ENCODE data around the gene MEIOB.
"Not testable (repeated sequence)": the region's sequence is repeated elsewhere in the genome, so short reads cannot be mapped to it uniquely, and the experiment has no call there.

The MEIOB gene

GRCh38 chr16:1877804-1878203 is 5.8 kb upstream of the MEIOB start:
- no peak for DNase-seq (ENCODE audit: low read depth in 2 of 2, low spot score in 1 of 2)

DNA sequence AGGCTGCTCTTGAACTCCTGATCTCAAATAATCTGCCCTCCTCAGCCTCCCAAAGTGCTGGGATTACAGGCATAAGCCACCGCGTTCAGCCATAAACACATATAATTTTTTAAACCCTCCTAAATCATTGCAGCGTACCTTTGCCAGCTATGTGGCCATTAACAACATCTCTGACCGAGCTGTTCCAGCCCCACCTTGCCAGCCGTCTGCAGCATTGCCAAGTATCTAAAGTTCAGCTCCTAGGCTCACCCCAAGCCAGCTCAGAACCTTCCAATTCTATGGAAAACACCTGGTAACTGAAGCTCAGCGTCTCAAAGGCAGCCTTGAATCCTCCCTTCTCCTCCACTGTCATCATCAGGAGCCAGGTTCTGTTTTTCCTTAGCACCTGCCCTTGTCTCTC is 5.1 kb upstream of the MEIOB start:
- DNase-seq (ENCODE audit: low read depth in 2 of 2, low spot score in 1 of 2): no peak

- no peak for DNase-seq (ENCODE audit: low read depth in 2 of 2, low spot score in 1 of 2)
Observed at GRCh38 chr16:1876468-1876867, 4.5 kb upstream of the MEIOB start.

- not testable (repeated sequence) for DNase-seq (ENCODE audit: low read depth in 2 of 2, low spot score in 1 of 2)
Observed at GRCh38 chr16:1876066-1876465, 4.1 kb upstream of the MEIOB start.

DNA sequence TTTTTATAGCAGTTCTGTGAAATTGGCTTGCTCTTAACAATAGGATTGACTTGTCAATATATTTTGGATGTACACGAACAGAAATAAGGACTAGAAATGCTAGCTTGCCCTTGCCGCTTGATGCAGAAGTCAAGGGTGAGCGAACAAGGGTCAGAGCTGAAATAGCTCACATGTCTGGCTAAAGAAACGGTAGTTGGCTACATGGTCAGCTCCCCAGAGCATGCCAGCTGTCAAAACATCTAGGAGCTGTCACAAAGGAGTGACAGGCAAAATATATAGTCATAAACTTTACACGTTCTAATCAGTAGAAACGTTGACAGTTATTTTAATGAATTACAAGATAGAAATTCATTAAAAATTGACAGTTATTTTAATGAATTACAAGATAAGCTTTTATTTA is 2.9 kb upstream of the MEIOB start:
- DNase-seq (ENCODE audit: low read depth in 2 of 2, low spot score in 1 of 2): no peak

DNA sequence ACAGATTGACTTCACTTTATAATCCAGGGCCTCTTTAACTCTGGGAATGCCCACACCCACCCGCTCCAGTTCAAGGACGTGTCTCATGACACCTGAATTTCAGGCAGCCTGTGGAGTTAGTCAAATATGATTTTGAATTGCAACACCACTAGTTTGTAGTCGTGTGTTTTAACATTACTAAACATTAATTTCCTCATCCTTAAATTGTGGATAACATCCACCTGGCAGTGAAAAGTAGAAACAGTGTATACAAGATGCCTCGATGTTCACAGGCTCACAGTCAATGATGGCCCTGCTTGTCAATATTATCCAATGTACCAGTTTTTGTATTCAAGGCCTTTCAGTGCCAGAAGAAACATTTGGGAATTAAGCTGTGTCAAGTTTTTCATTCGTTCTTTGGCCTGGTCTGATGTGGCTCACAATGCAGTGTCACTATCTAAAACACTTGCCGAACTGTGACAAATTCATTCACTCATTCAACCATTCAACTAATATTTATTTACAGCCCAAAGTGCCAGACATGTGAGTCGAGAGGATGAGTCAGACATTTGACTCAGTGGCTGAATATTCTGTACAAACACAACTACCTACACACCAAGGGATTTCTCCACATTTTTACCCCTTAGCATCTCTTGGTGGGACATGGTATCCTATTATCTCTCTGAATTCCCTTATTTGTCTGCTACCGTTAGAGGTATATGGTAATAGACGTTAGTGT is 1.4 kb downstream of the MEIOB start:
- no peak for DNase-seq (ENCODE audit: low read depth in 2 of 2, low spot score in 1 of 2)

DNA sequence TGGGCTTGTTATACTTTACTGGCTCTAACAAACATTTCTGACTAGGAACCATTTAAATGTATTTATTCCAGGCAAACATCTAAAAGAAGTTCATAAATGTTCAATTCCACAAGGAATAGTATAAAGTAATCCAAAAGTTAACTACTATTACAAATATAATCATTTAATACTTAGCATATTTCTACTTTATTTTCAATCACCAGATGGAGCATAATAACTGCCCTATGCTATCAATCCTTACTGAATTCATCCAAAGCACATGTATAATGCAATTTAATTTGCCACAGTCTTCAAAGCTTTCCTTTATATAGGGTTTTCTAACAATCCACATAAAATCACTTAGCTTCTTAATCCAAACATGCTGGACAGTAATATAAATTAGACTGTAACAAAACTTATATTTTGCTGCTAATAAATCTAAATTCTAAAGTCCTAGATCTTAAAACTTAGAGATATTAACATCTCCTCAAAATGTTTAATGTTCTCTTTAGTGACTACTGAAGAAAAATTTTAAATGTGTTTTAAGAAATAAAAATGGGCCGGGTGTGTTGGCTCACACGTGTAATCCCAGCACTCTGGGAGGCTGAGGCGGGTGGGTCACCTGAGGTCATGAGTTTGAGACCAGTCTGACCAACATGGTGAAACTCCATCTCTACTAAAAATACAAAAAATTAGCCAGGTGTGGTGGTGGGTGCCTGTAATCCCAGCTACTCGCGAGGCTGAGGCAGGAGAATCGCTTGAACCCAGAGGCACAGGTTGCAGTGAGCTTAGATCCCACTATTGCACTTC is 5.9 kb downstream of the MEIOB start:
- no peak for DNase-seq (ENCODE audit: low read depth in 2 of 2, low spot score in 1 of 2)

DNA sequence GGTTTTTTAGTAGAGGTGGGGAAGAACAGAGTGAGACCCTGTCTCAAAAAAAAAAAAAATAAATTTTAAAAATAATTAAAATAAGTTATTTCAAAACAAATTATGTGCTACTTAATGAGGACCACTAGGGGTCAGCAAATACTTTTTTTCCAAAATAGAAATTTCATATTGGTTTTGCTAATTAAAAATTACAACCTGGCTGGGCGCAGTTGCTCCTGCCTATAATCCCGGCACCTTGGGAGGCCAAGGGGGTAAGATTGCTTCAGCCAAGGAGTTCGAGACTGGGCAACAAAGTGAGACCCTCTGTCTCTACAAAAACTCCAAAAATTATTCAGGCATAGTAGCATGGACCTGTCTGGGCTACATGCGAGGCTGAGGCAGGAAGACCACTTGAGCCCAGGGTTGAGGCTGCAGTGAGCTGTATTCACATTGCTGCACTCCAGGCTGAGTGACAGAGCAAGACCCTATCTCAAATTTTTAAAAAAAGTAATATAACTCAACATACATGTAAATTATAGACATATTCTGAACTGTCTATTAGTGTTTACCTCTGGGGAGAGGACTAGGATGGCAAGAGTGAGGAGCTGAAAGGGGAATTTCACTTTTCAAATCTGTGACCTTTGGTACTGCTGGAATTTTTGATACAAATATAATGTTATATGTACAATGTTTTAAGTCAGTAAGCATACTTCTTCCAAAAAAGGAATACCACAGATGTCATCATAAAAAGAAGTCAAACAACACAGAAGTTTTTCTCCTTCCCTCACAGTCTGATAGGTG is 8.1 kb downstream of the MEIOB start:
- no peak for DNase-seq (ENCODE audit: low read depth in 2 of 2, low spot score in 1 of 2)

DNA sequence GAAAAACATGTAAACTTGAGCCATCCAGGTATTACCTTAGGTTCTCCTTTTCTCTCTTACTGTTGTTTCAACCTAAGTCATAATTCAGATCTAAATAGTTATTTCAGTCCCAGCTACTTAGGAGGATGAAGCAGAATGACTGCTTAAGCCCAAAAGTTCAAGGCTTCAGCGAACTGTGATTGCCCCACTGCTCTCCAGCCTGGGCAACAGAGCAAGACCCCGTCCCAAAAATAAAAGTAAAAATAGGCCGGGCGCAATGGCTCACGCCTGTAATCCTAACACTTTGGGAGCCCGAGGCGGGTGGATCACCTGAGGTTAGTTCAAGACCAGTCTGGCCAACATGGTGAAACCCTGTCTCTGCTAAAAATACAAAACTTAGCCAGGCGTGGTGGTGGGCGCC is 9.6 kb downstream of the MEIOB start:
- no peak for DNase-seq (ENCODE audit: low read depth in 2 of 2, low spot score in 1 of 2)

DNA sequence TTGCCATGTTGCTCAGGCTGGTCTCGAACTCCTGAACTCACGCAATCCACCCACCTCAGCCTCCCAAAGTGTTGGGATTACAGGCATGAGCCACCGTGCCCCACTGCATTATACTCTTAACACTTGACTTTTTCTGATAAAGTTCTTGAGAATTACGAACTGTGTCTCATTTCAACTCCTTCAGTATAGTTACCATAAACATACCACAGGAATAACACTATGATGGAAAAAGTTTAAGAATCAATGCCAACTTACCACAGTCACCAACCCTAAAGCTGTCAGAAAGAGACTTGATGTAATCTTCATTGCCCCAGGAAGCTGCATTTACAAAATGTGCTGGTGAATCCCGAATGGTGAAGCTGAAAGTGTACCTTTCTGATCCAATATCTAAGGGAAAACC is 10.2 kb downstream of the MEIOB start:
- DNase-seq (ENCODE audit: low read depth in 2 of 2, low spot score in 1 of 2): no peak

GRCh38 chr16:1859650-1860049 is 12.3 kb downstream of the MEIOB start:
- no peak for DNase-seq (ENCODE audit: low read depth in 2 of 2, low spot score in 1 of 2)

DNA sequence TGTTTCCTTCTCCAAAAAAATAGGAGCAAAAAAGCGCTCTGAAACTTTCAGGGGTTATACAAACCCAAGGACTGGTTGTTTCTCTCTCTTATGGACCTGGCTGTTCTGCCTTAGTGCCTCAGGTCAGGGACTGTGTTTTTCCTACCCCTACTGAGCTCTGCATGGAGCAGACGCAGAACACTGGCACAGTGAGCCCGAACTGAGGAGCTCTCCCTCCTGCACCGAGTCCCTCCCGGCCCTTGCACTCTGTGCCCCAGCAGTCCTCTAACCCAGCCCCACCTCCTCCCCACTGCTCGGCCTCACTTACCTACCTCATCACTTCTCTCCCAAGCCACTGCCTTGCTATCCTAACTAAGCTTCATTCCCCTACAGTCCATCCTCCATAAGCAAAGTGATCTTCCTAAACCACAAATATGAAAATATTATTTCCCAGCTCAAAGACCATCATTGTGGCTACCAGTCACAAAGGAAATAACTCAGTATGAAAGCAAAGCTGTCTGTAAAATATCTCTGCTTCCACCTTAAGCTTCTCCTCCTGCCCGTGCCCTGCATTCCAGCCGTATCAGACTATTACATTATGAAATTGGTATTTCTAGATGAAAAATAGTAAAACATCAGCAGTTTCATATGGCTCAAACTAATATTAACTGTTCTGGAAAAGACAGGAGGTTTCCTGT is 13.6 kb downstream of the MEIOB start:
- no peak for DNase-seq (ENCODE audit: low read depth in 2 of 2, low spot score in 1 of 2)

DNA sequence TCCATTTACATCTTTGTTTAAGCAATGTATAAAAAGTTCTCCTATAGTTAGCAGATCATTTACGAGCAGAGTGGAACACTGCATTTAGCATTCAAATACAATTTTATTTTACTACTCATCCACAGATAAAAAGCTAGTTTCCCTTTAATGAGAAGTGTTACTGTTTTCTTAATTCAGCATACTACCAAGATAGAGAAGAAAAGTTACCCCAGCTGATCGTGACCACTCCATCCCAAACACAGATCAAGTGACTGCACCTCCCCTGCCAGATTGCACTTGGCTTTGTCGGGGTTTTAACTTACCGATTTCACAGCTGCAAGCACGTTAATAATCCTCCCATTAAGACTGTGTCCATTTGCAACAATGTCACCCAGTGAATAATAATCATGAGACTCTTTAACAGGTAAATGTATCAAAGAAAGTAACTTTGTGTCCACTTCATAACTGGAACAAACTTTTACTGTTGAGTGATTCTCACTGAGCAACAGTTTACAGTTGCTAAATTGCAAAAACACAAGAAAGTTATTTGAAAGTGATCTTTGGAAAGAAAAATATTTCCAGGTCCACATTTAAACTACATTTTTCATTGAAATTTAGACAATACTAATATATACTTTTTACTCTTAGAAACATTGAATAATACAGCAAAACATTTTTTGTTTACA is 14.4 kb downstream of the MEIOB start:
- DNase-seq (ENCODE audit: low read depth in 2 of 2, low spot score in 1 of 2): no peak

DNA sequence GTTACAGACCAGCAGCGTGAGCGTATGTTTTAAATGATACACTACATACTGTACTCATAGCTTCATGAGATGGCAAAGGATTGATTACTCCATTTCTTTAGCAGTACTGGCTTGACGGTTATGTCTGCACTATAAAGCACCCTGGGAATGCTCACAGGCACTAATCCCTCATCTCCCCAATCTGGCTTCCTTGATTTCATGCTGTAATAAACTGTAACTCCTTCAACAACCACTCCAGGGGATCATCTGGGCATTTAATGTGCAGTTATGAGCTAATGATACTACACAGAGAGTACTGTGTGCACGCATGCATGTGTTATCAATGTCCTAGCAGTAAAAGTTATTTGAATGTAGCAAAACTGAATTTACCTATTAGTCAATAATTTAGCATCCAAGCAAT is 20.2 kb downstream of the MEIOB start:
- DNase-seq (ENCODE audit: low read depth in 2 of 2, low spot score in 1 of 2): no peak

DNA sequence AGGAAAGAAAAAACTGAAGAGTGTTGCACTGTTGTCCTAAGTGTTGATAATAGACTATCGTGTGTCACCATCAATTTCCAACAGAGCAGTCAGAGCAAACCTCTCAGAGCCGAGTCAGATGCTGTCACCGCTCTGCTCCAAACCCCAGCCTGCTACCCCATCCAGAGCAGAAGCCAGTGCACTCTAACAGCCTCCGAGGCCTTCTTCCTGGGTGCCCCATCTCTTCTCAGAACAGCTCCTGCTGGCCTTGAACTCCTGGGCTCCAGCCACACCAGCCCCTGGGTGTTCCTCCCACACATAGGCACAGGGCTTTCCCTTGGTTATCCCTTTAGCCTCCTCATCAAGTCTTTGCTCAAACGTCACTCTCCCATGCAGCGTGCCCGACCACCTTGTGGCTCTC is 21.0 kb downstream of the MEIOB start:
- no peak for DNase-seq (ENCODE audit: low read depth in 2 of 2, low spot score in 1 of 2)

DNA sequence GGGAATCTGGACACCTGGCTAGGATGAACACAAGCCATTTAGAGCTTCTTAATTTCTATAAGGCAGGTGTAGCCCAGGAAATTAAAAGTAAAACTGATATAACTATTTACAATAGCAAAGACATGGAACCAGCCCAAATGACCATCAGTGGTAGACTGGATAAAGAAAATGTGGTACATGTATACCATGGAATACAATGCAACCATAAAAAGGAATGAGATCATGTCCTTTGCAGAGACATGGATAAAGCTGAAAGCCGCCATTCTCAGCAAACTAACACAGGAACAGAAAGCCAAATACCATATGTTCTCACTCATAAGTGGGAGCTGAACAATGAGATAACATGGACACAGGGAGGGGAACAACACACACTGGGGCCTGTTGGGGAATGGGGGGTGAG is 25.5 kb downstream of the MEIOB start:
- no peak for DNase-seq (ENCODE audit: low read depth in 2 of 2, low spot score in 1 of 2)

DNA sequence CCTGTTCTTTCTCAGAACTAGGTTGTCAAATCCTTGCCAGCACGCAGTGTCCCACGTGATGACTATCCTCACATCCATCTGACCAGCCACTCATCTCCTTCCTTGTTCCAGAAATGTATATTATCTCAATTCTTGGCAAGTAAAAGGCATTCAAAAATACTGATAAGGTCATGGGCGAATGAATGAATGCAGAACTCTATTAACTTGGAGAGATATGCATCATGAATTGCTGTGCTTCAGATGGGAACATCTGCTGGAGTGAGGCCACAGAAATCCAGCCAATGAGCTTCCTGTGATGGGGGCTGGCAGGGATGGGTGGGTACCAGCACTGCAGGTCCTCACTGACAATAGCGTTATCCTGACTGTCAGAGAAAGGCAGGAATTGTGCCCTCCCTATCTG is 26.0 kb downstream of the MEIOB start:
- no peak for DNase-seq (ENCODE audit: low read depth in 2 of 2, low spot score in 1 of 2)

DNA sequence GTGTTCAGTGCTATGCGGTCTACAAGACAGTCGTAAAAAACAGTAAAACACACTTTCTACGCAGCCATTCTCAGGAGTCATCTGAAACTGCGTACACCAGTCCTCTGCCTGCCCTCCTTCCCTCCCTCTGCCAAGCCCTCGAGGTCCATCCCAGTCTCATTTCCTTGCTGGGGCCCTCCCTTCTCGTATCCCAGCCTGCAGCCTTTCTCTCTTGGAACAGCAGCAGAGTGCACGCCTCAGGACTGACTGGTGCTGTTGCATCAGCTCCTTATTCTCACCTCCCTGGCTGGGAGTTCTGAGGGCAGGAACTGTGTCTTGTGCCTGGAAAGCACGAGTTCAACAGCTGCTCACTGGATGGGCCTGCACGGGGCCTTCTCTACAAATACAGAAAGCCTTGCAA is 32.4 kb downstream of the MEIOB start:
- DNase-seq (ENCODE audit: low read depth in 2 of 2, low spot score in 1 of 2): no peak

- no peak for DNase-seq (ENCODE audit: low read depth in 2 of 2, low spot score in 1 of 2)
Observed at GRCh38 chr16:1834096-1834495, 37.9 kb downstream of the MEIOB start.

GRCh38 chr16:1832838-1833454 is 39.0 kb downstream of the MEIOB start:
- no peak for DNase-seq (ENCODE audit: low read depth in 2 of 2, low spot score in 1 of 2)

Data from stimulated activated CD8-positive, alpha-beta memory T cell treated with anti-CD3 and anti-CD28 coated beads, Interleukin-4, amount 100 ng/mL, for 1 hour (primary cell).